ENCODE data around the gene JMJD7.

Gene JMJD7

GRCh38 chr15:41801850-41802455 lies 25.9 kb upstream of the JMJD7 start:
- no peak for DNase-seq

- no peak for DNase-seq
These were observed 23.5 kb upstream of the JMJD7 start for GRCh38 chr15:41804361-41804760.

GRCh38 chr15:41804916-41805666 lies 22.8 kb upstream of the JMJD7 start:
- no peak for DNase-seq

GRCh38 chr15:41805711-41806110 lies 22.2 kb upstream of the JMJD7 start:
- no peak for DNase-seq

- DNase-seq: no peak
These were observed 21.4 kb upstream of the JMJD7 start for GRCh38 chr15:41806291-41807181.

- DNase-seq: no peak
These were observed 18.8 kb upstream of the JMJD7 start for GRCh38 chr15:41809121-41809520.

- no peak for DNase-seq
These were observed 18.2 kb upstream of the JMJD7 start for GRCh38 chr15:41809526-41810220.

- no peak for DNase-seq
These were observed 17.1 kb upstream of the JMJD7 start for GRCh38 chr15:41810651-41811431.

GRCh38 chr15:41811432-41812195 lies 16.3 kb upstream of the JMJD7 start:
- peak; percentile 14 to 38 for DNase-seq

GRCh38 chr15:41812820-41813375 lies 15.0 kb upstream of the JMJD7 start:
- no peak for DNase-seq

GRCh38 chr15:41813426-41813825 lies 14.5 kb upstream of the JMJD7 start:
- no peak for DNase-seq

GRCh38 chr15:41814534-41814933 lies 13.4 kb upstream of the JMJD7 start:
- no peak for DNase-seq

GRCh38 chr15:41816788-41817187 lies 11.1 kb upstream of the JMJD7 start:
- no peak for DNase-seq

GRCh38 chr15:41817327-41817726 lies 10.6 kb upstream of the JMJD7 start:
- no peak for DNase-seq

- no peak for DNase-seq
These were observed 10.1 kb upstream of the JMJD7 start for GRCh38 chr15:41817781-41818180.

GRCh38 chr15:41819455-41820050 lies 8.3 kb upstream of the JMJD7 start:
- DNase-seq: no peak

GRCh38 chr15:41820791-41821423 lies 7.0 kb upstream of the JMJD7 start:
- DNase-seq: no peak

GRCh38 chr15:41821831-41822230 lies 6.1 kb upstream of the JMJD7 start:
- DNase-seq: no peak

GRCh38 chr15:41822471-41822870 lies 5.4 kb upstream of the JMJD7 start:
- DNase-seq: no peak

GRCh38 chr15:41822957-41823356 lies 4.9 kb upstream of the JMJD7 start:
- DNase-seq: no peak

All from NCI-H187 (cell line).